HepG2 (cell line): ENCODE data around the gene DAB1. TPM values are rescaled to one million over a fixed set of nuclear protein-coding genes. Genes with fewer than 3 reads are reported as not detected.

Source experiments
- ADNP ChIP-seq: sonication (generic); formaldehyde crosslinking; IDR thresholded peaks from 2 replicates; pipeline ENCODE4 v1.4.0; 2020; ENCODE audit warnings: missing genetic modification reagents
- CBX1 ChIP-seq: IDR thresholded peaks from one replicate; pipeline ENCODE4 v1.6.1; 2016; ENCODE audit warnings: antibody characterized with exemption, low read depth
- FOXA3 ChIP-seq: IDR thresholded peaks from 2 replicates; pipeline ENCODE4 v1.6.1; 2016; ENCODE audit warnings: missing genetic modification reagents, missing compliant biosample characterization
- HOXA3 ChIP-seq: sonication (generic); formaldehyde crosslinking; IDR thresholded peaks from 2 replicates; pipeline ENCODE4 v1.5.0; 2020; ENCODE audit warnings: missing genetic modification reagents
- TBP ChIP-seq: sonication (generic); formaldehyde crosslinking; IDR thresholded peaks from 2 replicates; pipeline ENCODE4 v1.5.0; 2020; ENCODE audit warnings: missing genetic modification reagents
- TCF12 ChIP-seq, 2 experiments: fragments of 450-650 bp in 1 of 2; sonication (generic) in 1 of 2; formaldehyde crosslinking in 1 of 2; IDR thresholded peaks; 2 replicates each; pipeline versions ENCODE4 v1.6.1 to v1.8.0; 2017 to 2022; ENCODE audit warnings: antibody characterized with exemption in 1 of 2, mild to moderate bottlenecking in 1 of 2, missing genetic modification reagents in 1 of 2, moderate library complexity in 1 of 2
- ZBTB37 ChIP-seq: sonication (generic); formaldehyde crosslinking; IDR thresholded peaks from 2 replicates; pipeline ENCODE4 v1.4.0; 2020; ENCODE audit warnings: mild to moderate bottlenecking, missing genetic modification reagents
- ZMYM3 ChIP-seq: sonication (generic); formaldehyde crosslinking; IDR thresholded peaks from 2 replicates; pipeline ENCODE4 v1.5.1; 2020; ENCODE audit warnings: mild to moderate bottlenecking, missing genetic modification reagents
- ZNF121 ChIP-seq: sonication (generic); formaldehyde crosslinking; IDR thresholded peaks from 2 replicates; pipeline ENCODE4 v1.5.0; 2020; ENCODE audit warnings: mild to moderate bottlenecking, missing genetic modification reagents
- ZNF205 ChIP-seq: IDR thresholded peaks from 2 replicates; pipeline ENCODE4 v1.6.1; 2018; ENCODE audit warnings: missing biosample characterization, missing genetic modification reagents
- ZNF34 ChIP-seq: sonication (generic); formaldehyde crosslinking; IDR thresholded peaks from 2 replicates; pipeline ENCODE4 v1.4.0; 2020; ENCODE audit warnings: mild to moderate bottlenecking, missing genetic modification reagents, borderline replicate concordance
- ZNF407 ChIP-seq: sonication (generic); formaldehyde crosslinking; IDR thresholded peaks from one replicate; pipeline ENCODE4 v1.5.1; 2020; ENCODE audit warnings: mild to moderate bottlenecking, missing genetic modification reagents; ENCODE audit errors: not compliant biosample characterization
- ZNF484 ChIP-seq: sonication (generic); formaldehyde crosslinking; IDR thresholded peaks from 2 replicates; pipeline ENCODE4 v1.5.1; 2020; ENCODE audit warnings: mild to moderate bottlenecking, low read depth, missing genetic modification reagents, borderline replicate concordance
- polyA plus RNA-seq, 8 experiments: library from polyadenylated mRNA; depleted of rRNA in 3 of 8; stranded (reverse) in 7 of 8; unstranded in 1 of 8; fragments of >200 nt; fragmentation: Illumina TruSeq in 4 of 8; extraction: Trizol in 4 of 8; gene quantifications; 2 replicates each; pipeline versions ENCODE4 v1.2.1 to v1.2.3, GENCODE V29; 2011 to 2016; ENCODE audit warnings: low read depth in 4 of 8, missing spikeins in 1 of 8, mixed read lengths in 1 of 8; ENCODE audit not compliant: insufficient read depth in 1 of 8
- total RNA-seq, 5 experiments: library from RNA; depleted of rRNA; stranded (reverse); fragments of >200 nt; fragmentation: Illumina TruSeq; extraction: Trizol; gene quantifications; 2 replicates each; pipeline ENCODE4 v1.2.3, GENCODE V29; 2016; ENCODE audit warnings: low read depth in 1 of 5
- TF ChIP-seq, protein P1 (sequence below): sonication (generic); formaldehyde crosslinking; IDR thresholded peaks from 2 replicates; pipeline ENCODE4 v1.4.0; 2020; ENCODE audit warnings: missing genetic modification reagents; ENCODE audit errors: not compliant biosample characterization
- TF ChIP-seq, protein P2 (sequence below): sonication (generic); formaldehyde crosslinking; conservative IDR thresholded peaks from 2 replicates; pipeline ENCODE4 v1.8.0; 2022; ENCODE audit warnings: low read depth, missing genetic modification reagents
- TF ChIP-seq, protein P3 (sequence below): sonication (generic); formaldehyde crosslinking; IDR thresholded peaks from 2 replicates; pipeline ENCODE4 v1.4.0; 2020; ENCODE audit warnings: missing genetic modification reagents

DAB1 gene
- total and polyA plus RNA-seq, 2 of the 13 experiments (the other 11 are each of a cell fraction or from before 2014, with no cell fraction given), result 0.04 to 0.13 TPM

- TF ChIP-seq ZNF407 (no peak), ZNF34 (no peak), ZBTB37 (no peak), ZNF121 (CRISPR knock-in tag) (peak; percentile 49; the same call in 1 of the 2 replicates), TCF12 (IDR thresholded peaks at IDR 0.05) (no peak), TCF12 (CRISPR knock-in tag; IDR thresholded peaks at IDR 0.05) (no peak), TBP (CRISPR knock-in tag) (no peak), FOXA3 (CRISPR knock-in tag) (peak; percentile 91), ZMYM3 (CRISPR knock-in tag) (peak; percentile 77), ADNP (CRISPR knock-in tag) (no peak), HOXA3 (CRISPR knock-in tag) (peak; percentile 55; the same call in 1 of the 2 replicates), CBX1 (no peak), ZNF484 (no peak), ZNF205 (CRISPR knock-in tag) (0 out of 2 replicates have a peak, but pooled peaks have one; percentile 27)
- TF ChIP-seq, protein P1, sequence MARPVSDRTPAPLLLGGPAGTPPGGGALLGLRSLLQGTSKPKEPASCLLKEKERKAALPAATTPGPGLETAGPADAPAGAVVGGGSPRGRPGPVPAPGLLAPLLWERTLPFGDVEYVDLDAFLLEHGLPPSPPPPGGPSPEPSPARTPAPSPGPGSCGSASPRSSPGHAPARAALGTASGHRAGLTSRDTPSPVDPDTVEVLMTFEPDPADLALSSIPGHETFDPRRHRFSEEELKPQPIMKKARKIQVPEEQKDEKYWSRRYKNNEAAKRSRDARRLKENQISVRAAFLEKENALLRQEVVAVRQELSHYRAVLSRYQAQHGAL, result no peak
- TF ChIP-seq, protein P2, sequence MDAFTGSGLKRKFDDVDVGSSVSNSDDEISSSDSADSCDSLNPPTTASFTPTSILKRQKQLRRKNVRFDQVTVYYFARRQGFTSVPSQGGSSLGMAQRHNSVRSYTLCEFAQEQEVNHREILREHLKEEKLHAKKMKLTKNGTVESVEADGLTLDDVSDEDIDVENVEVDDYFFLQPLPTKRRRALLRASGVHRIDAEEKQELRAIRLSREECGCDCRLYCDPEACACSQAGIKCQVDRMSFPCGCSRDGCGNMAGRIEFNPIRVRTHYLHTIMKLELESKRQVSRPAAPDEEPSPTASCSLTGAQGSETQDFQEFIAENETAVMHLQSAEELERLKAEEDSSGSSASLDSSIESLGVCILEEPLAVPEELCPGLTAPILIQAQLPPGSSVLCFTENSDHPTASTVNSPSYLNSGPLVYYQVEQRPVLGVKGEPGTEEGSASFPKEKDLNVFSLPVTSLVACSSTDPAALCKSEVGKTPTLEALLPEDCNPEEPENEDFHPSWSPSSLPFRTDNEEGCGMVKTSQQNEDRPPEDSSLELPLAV (CRISPR knock-in tag), result no peak
- TF ChIP-seq, protein P3, sequence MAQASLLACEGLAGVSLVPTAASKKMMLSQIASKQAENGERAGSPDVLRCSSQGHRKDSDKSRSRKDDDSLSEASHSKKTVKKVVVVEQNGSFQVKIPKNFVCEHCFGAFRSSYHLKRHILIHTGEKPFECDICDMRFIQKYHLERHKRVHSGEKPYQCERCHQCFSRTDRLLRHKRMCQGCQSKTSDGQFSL, result no peak
These were observed 457.8 kb downstream of the DAB1 start, which contains the start of gene C8B (continued) for GRCh38 chr1:56965916-56966697.
